Esophagus squamous epithelium (tissue), 4 donors: Measurements from ENCODE around the gene CLSTN2.

ENCODE experiments used
- CTCF ChIP-seq, 6 experiments: fragments of 450-650 bp in 4 of 6; fragments of 200-600 bp in 2 of 6; sonication (generic) in 2 of 6; IDR thresholded peaks; one replicate each; pipeline ENCODE4 v1.5.1; 2016 to 2019; ENCODE audit warnings: antibody characterized with exemption in 6 of 6, mild to moderate bottlenecking in 4 of 6, moderate library complexity in 4 of 6
- POLR2A ChIP-seq, 4 donors: fragments of 450-650 bp; IDR thresholded peaks; one replicate each; pipeline ENCODE4 v1.6.1; 2017; ENCODE audit warnings: antibody characterized with exemption in 4 of 4, mild to moderate bottlenecking in 4 of 4, moderate library complexity in 3 of 4

DNA sequence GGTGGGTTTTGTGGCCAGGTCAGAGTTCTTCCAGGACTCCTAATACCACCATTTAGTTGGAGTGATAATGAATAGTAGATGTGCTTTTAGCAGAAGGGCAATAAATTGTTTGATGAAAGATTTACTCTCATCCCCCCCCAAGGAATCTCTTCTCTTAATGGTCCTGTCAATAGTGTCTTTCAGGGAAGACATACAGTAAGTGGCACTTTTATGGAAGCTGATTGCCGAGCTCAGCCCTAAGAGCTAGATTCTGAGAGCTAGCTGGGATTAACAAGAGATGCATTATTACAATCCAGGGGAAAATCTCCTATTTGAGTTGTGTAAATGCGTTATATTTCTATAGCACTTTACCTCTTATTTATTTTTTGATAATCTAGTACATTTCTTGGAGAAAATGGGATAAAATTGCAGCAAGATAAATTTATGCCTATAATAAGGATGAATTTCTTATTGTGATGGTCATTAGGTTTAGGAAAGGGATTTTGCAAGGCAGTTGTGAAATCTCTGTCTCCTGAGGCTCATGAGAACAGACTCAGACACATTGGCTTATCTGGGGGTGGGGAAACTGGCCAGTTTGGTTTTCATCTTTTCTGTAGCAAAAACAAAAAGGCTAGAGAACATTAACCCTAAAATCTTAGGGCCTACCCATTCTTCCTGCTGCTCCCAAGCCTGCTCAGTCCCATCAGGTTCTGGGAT is 41.6 kb upstream of the CLSTN2 start:
- TF ChIP-seq CTCF (IDR thresholded peaks at IDR 0.05) (no peak), POLR2A (IDR thresholded peaks at IDR 0.05) (no peak)
